HG03139 (cell line): Measurements from ENCODE around the gene ZAR1.
"Not testable (repeated sequence)": the region's sequence is repeated elsewhere in the genome, so short reads cannot be mapped to it uniquely, and the experiment has no call there.

ENCODE experiments used
- ATAC-seq: cut with Tn5 transposase; IDR thresholded peaks from one replicate; pipeline ENCODE4 v1.9.1; 2021; ENCODE audit not compliant: unreplicated experiment

ZAR1 gene

DNA sequence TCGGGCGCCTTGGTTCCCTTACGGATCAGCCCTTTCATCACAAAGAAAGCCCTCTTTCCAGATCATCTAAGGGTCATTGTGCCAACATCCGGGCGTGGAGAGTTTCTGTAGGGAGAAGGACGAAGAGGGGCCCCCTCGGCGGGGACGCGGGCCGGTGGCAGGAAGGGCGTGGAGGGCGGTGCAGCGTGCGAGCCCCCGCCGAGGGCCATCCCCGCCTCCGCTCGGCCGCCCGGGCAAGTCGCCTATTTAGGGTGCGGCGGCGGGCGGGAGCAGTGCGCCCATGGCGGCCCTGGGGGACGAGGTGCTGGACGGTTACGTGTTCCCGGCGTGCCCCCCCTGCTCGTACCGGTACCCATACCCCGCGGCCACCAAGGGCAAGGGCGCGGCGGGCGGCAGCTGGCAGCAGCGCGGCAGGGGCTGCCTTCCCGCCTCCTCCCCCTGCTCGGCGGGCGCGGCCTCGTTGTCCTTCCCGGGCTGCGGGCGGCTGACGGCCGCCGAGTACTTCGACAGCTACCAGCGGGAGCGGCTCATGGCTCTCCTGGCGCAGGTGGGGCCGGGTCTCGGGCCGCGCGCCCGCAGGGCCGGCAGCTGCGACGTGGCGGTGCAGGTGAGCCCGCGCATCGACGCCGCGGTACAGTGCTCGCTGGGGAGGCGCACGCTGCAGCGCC, at the start of gene ZAR1:
TSS of gene ZAR1 (plus strand) at position 241 of the 668 bp plus-strand sequence. CDS start at position 281, 40 bp downstream.
- ATAC-seq = no peak

- not testable (repeated sequence) for ATAC-seq
Measured at GRCh38 chr4:48440914-48441313, 49.1 kb upstream of the ZAR1 start.

- ATAC-seq = no peak
Measured at GRCh38 chr4:48445704-48446103, 44.3 kb upstream of the ZAR1 start.

DNA sequence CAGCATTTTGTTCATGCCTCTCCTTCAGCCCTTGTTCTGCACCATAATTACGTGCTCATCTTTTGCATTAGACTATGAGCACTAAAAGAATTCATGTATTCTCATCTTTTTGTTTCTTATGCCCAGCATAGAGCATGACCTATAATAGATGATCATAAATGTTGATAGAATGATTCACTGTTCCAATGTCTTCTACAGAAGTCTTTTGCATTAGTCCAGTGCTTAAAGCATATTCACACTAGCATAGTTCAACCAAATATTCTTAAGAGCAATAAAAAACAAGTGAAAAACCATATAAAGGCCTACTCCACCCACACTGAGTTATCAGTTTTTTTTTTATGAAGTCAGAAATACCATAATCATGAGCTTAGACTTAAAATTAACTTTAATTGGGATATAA, 43.4 kb upstream of the ZAR1 start:
- no peak for ATAC-seq

DNA sequence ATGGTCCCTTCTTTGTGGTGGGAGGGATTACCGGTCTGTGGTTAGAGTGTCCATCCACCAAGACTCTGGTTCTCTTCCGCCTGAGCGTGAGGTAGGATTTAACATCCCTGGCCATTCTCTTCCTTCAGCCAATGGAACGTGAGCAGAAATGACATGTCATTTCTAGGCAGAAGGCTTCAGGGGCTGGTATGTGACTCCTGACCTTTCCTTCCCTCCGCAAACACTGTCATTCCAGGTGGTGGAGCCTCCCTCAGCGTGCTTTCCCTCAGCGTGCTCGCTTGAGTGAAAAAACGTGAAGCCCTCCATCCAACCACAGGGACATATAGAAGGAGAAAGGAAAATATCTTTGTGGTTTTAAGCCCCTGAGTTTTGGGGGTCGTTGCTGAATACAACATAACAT, 40.9 kb upstream of the ZAR1 start:
- no peak for ATAC-seq

GRCh38 chr4:48450740-48451139, 39.3 kb upstream of the ZAR1 start:
- ATAC-seq = no peak

- ATAC-seq = not testable (repeated sequence)
Measured at GRCh38 chr4:48451656-48452055, 38.4 kb upstream of the ZAR1 start.

DNA sequence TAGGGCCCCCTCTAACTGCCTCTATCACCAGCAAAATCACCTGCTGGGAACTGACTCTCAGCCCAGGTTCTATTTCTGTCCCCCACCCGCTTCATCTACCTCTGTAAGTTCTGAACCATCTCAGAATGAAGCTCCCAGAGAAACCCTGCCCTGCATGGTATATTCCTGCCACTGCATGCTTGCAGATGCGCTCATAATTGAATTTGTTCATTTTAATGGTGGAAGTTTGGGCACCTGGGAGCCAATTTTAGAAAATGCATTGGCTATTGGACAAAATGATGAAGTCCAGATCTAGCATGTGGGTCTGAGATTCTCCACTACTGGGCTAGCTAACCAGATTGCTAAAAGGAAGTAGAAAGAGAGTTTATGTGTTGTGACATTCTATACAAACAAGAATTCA, 35.5 kb upstream of the ZAR1 start:
- no peak for ATAC-seq

- ATAC-seq = no peak
Measured at GRCh38 chr4:48461000-48461399, 29.1 kb upstream of the ZAR1 start.

GRCh38 chr4:48462363-48462762, 27.7 kb upstream of the ZAR1 start:
- ATAC-seq = no peak

DNA sequence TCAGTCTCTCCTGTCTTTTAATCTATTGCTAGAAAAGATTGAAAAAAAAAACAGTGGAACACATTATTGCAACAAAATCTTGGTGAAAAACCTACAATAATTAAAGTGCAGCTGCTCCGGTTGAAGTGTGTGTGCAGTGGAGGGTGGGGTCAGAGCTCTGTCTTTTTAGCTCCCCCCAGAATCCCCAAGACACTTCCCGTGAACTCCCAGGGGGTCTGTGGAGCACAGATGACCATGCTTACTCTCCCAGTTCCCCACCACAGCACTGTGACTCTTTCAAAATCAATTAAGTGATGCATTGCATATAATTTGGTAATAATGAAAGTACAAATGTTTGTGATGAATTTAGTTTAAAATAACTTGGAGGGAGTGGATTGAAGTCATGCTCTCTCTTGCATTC, 22.6 kb upstream of the ZAR1 start:
- no peak for ATAC-seq

DNA sequence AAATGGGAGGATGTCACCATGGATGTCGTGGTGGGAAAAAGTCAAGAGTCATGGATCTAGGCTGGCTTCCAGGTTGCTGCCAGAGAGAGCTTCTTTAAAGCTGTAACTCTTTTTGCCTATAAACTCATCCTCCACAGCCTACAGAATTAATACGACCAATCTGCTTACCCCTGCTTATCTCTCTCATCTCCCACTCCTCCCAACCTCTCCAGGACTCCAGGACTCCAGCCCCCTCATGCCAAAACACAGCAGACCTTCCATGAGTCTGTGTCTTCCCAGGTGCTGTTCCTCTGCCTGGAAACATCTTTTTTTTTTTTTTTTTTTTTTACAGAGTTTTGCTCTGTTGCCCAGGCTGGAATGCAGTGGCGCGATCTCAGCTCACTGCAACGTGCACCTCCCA, 22.2 kb upstream of the ZAR1 start:
- ATAC-seq = no peak

DNA sequence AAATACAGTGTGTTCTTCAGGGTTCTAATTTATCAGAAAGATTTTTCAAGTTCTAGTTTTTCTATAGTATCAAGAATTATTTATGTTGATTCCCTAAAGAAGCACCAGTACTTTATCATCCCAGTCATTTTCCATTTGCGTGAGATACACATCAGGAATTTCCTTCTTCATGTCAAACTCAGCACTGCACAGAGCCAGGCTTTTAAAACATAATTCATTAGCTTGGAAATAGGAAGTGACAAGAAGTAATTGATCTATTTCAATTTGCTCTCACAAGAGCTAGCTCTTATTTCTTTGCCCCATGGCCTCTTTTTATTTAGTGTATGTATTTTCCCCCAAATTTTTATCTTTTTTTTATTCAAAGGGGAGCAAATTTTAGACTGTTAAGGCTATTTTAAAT, 19.9 kb upstream of the ZAR1 start:
- ATAC-seq = no peak

DNA sequence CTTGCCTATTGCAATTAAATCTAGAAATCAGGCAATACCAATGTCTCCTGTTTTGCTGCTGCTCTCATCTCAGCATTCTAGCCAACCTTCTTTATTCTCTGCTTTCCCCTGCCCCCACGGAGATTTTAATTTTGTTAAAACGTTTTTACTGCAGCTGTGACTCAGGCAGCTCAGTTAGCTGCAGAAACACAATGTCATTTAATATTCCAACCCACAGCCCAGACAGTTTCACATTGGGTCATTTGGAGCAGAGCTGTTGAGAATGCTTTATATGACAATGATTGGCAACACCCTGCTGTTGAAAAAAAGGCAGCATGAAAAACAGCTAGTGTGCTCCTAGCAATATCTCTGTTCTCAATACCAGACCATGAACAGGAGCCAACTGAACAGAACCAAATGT, 19.5 kb upstream of the ZAR1 start:
- ATAC-seq = no peak

DNA sequence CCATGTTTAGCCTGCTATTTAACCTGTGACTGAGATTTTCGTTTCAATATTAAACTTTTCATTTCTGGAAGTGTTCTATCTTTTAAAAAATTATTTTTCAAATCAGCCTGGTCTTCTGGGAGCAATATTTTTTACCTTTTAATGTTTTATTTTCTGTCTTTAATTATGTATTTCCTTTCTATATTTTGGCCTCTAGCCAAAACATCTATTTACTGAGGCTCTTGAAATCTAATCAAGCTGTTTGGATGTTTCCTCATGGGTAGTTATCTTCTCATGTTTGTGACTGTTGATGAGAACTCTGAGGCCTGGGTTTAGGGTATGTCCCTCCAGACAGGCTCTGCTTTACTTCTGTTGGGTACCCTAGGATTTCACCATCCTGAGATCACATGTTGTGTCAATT, 17.3 kb upstream of the ZAR1 start:
- no peak for ATAC-seq

GRCh38 chr4:48475770-48476169, 14.3 kb upstream of the ZAR1 start:
- no peak for ATAC-seq

DNA sequence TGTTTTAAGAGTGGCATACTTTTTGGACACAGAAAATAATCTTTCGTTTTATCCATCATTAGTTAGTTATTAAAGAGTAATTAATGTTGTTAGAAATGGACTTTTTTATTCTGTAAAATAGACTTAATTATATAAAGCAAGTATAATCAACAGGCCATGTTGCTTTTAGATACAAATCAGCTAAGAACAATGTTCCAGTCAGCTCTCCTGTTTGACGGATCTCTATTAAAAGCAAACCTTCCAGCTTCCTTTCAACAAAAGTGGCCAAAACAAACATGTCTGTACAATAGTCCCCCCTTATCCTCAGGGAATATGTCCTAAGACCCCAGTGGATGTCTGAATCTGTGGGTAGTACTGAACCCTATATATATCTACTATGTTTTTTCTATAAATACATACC, 11.8 kb upstream of the ZAR1 start:
- ATAC-seq = no peak

GRCh38 chr4:48481581-48481980, 8.5 kb upstream of the ZAR1 start:
- no peak for ATAC-seq

GRCh38 chr4:48483006-48483776, 6.9 kb upstream of the ZAR1 start, which contains the start of gene SLC10A4:
Gene SLC10A4, plus strand, starts transcription at chr4:48483343. Its CDS starts 219 bp downstream, at chr4:48483562.
- ATAC-seq = no peak

GRCh38 chr4:48483777-48484493, 6.1 kb upstream of the ZAR1 start:
- ATAC-seq = no peak

GRCh38 chr4:48484494-48485168, 5.4 kb upstream of the ZAR1 start:
- no peak for ATAC-seq
